KOPT-K1 (cell line): ENCODE measurements around the gene CBS.
"Not testable (repeated sequence)": the region's sequence is repeated elsewhere in the genome, so short reads cannot be mapped to it uniquely, and the experiment has no call there.

Experiments used
- H3K27ac ChIP-seq: fragments of 200-600 bp; sonication (generic); 2 replicates; pipeline ENCODE4 v1.5.1; 2016; ENCODE audit warnings: antibody characterized with exemption, mild to moderate bottlenecking, low read depth, low read length; ENCODE audit not compliant: poor library complexity, severe bottlenecking
- H3K36me3 ChIP-seq: fragments of 200-600 bp; sonication (generic); 2 replicates; pipeline ENCODE4 v1.5.1; 2017; ENCODE audit warnings: antibody characterized with exemption, mild to moderate bottlenecking, low read length, moderate library complexity; ENCODE audit not compliant: insufficient read depth
- H3K9me3 ChIP-seq: fragments of 200-600 bp; sonication (generic); 2 replicates; pipeline ENCODE4 v1.5.1; 2017; ENCODE audit warnings: antibody characterized with exemption, low read length, mild to moderate bottlenecking; ENCODE audit not compliant: insufficient read depth, poor library complexity, severe bottlenecking

CBS gene

DNA sequence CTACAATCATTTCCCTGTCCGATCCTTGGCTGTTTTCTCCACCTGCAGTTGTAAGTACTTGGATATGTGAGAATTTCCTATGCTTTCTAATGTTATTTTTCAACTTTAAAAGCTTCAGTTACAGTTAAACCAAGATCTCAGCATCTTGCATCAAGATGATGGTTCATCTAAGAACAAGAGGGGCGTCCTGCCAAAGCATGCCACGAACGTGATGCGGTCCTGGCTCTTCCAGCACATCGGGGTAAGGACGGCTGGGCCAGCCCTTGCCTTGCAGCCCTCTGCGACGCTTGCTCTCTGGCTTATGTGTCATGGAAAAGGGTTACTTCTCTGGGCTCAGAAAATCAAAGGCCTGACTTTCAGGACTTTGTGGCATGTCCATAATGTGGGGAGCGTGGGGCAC is 54.4 kb downstream of the CBS start:
- H3K36me3 ChIP-seq: peaks cover 64% of the 10 kb centered on the region
- no peak overlapping the region for H3K27ac ChIP-seq
- no peaks in the 10 kb centered on the region for H3K9me3 ChIP-seq

- Histone ChIP-seq H3K36me3 (peaks cover 68% of the 10 kb centered on the region), H3K27ac (no peak overlapping the region), H3K9me3 (no peaks in the 10 kb centered on the region)
Measured at GRCh38 chr21:43020771-43021170, 54.9 kb downstream of the CBS start.

GRCh38 chr21:43020177-43020576 is 55.5 kb downstream of the CBS start:
- Histone ChIP-seq H3K27ac (no peak overlapping the region), H3K9me3 (no peaks in the 10 kb centered on the region), H3K36me3 (peaks cover 70% of the 10 kb centered on the region)

GRCh38 chr21:43018519-43018918 is 57.1 kb downstream of the CBS start:
- Histone ChIP-seq H3K36me3 (peaks cover 71% of the 10 kb centered on the region), H3K27ac (no peak overlapping the region), H3K9me3 (no peaks in the 10 kb centered on the region)

DNA sequence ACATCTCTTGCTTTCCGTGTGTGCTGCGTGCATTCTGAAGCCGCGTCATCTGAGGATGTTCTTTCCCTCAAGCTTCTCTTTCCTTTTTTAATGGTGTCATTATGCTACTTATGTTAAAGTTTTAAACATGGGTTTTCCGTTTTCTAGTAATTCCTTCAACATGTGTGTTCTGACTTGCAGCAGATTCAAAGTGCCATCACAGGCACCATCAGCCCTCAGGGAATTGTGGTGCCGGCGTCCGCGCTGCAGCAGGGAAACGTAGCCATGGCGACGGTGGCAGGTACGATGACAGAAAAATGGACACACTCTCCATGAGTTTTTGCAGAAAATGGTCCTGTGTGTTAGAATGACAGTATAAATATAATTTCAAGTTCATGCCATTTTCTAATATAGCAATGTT is 58.9 kb downstream of the CBS start:
- H3K36me3 ChIP-seq: peaks cover 79% of the 10 kb centered on the region
- H3K9me3 ChIP-seq: no peaks in the 10 kb centered on the region
- no peak overlapping the region for H3K27ac ChIP-seq

DNA sequence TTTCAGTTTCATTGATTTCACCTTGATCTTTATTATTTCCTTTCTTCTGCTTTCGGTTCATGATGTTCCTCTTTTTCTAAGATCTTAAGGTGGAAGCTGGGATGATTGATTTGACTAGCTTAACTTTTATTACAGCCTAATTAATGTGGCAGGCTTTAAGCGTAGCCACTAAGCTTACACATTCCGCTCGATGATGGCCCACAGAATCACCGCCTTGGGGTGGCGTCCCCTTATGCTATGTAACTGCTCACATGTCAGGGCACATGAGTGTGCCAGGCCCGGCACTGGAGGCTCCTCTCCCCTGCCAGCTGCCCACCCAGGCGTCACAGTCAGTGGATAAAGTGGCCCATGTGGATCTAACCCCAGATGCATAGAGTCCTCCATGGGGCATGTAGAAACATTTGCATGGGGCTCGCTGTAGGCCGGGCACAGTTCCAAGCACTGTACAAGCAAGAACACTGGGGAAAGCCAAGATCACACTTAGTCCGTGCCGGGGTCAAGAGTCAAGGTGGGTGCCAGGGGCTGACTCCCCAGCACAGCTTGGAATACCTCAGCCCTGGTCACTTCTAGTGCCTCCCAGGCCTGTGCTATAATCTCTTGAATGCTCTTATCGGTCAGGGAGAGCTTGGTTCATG is 59.6 kb downstream of the CBS start:
- H3K36me3 ChIP-seq: peaks cover 78% of the 10 kb centered on the region
- no peak overlapping the region for H3K27ac ChIP-seq
- H3K9me3 ChIP-seq: no peaks in the 10 kb centered on the region

DNA sequence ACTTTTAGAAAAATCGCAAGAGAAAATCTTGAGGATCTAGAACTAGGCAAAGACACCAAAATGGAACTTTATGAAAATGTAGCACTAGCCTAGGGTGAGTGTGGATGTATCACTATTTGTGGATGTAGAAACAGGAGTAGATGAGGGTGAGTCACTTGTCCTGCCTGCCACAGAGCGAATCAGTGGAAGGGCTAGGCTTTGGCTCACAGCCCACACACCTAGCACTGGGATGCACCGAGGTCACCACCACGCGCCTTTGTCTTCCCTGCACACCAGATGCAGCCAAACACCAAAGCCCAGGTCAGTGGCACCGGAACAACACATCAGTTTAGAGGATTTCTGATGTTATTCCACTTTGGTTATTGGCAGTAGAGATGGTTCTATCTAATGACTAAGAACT is 63.0 kb downstream of the CBS start:
- H3K27ac ChIP-seq: no peak overlapping the region
- H3K9me3 ChIP-seq: no peaks in the 10 kb centered on the region
- H3K36me3 ChIP-seq: peaks cover 75% of the 10 kb centered on the region

GRCh38 chr21:43006874-43007208 is 68.8 kb downstream of the CBS start:
- Histone ChIP-seq H3K36me3 (peaks cover 47% of the 10 kb centered on the region), H3K27ac (no peak overlapping the region)

DNA sequence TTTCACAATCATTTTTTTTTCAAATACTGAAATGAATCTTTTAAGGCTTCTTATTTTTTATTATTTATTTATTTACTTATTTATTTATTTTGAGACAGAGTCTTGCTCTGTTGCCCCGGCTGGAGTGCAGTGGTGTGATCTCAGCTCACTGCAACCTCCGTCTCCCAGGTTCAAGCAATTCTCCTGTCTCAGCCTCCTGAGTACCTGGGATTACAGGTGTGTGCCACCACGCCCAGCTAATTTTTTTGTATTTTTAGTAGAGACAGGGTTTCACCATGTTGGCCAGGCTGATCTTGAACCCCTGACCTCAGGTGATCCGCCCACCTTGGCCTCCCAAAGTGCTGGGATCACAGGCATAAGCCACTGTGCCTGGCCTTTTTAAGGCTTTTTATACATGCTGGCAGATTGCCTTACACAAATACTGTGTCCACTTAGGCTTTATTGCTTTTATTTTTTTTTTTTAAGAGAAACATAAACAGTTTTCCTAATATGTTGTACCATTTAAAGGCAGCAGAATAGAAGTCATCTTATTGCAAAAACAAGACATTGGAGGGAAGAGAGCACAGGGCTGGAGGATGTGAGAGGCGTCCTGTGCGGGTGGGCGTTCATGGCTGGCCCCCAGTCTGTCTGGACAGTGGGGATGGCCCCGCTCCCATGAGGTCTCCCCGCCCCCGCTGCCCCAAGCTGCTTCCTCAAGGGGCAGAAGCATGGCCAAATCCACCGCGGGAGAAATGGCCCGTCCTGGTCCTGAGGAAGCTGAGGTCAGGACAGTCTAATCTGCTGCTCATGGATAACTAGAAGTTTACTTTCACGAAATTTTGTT is 69.4 kb downstream of the CBS start:
- H3K27ac ChIP-seq, H3K9me3 ChIP-seq: not testable (repeated sequence)
- peaks cover 41% of the 10 kb centered on the region for H3K36me3 ChIP-seq

More at GRCh38 chr21:43006874-43007208, 68.8 kb downstream of the CBS start:
- H3K9me3 ChIP-seq: no peaks in the 10 kb centered on the region

GRCh38 chr21:43005635-43006034 is 70.0 kb downstream of the CBS start:
- Histone ChIP-seq H3K36me3 (peaks cover 40% of the 10 kb centered on the region; the same call in 1 of the 2 replicates), H3K27ac (no peak overlapping the region), H3K9me3 (no peaks in the 10 kb centered on the region)

- peaks cover 39% of the 10 kb centered on the region; the same call in 1 of the 2 replicates for H3K36me3 ChIP-seq
- peaks cover 6% of the 10 kb centered on the region for H3K9me3 ChIP-seq
- H3K27ac ChIP-seq: no peak overlapping the region
Measured at GRCh38 chr21:43004926-43005325, 70.7 kb downstream of the CBS start.
